Measurements from ENCODE around the gene LBX1.

Gene LBX1

GRCh38 chr10:101241840-101242707 lies 12.8 kb upstream of the LBX1 start:
- DNase-seq = no peak

- DNase-seq = no peak
Measured at GRCh38 chr10:101238732-101239105, 9.5 kb upstream of the LBX1 start.

- no peak for DNase-seq
Measured at GRCh38 chr10:101237982-101238731, 8.9 kb upstream of the LBX1 start.

GRCh38 chr10:101237081-101237981 lies 8.1 kb upstream of the LBX1 start:
- DNase-seq = no peak

GRCh38 chr10:101236376-101237080 lies 7.3 kb upstream of the LBX1 start:
- no peak for DNase-seq

GRCh38 chr10:101235766-101236165 lies 6.5 kb upstream of the LBX1 start:
- no peak for DNase-seq

GRCh38 chr10:101234333-101234732 lies 5.1 kb upstream of the LBX1 start:
- no peak for DNase-seq

- DNase-seq = no peak
Measured at GRCh38 chr10:101233863-101234262, 4.6 kb upstream of the LBX1 start.

GRCh38 chr10:101233443-101233842 lies 4.2 kb upstream of the LBX1 start:
- no peak for DNase-seq

- DNase-seq = no peak
Measured at GRCh38 chr10:101231912-101232689, 2.8 kb upstream of the LBX1 start.

- no peak for DNase-seq
Measured at GRCh38 chr10:101231092-101231491, 1.8 kb upstream of the LBX1 start.

- no peak for DNase-seq
Measured at GRCh38 chr10:101230183-101230917, 1.1 kb upstream of the LBX1 start.

- DNase-seq = no peak
Measured at GRCh38 chr10:101228966-101229265, 347 bp downstream of the LBX1 start.

- DNase-seq = no peak
Measured at GRCh38 chr10:101228153-101228965, 904 bp downstream of the LBX1 start.

GRCh38 chr10:101227429-101228152 lies 1.7 kb downstream of the LBX1 start:
- DNase-seq = no peak

- no peak for DNase-seq
Measured at GRCh38 chr10:101226491-101227428, 2.5 kb downstream of the LBX1 start.

GRCh38 chr10:101225846-101226421 lies 3.3 kb downstream of the LBX1 start:
- DNase-seq = no peak

All from NCI-H2171 treated with DMSO at 0.1 percent for 48 hours (cell line).